NOMO-1 treated with dmso at 0.1 percent for 144 hours (cell line): Measurements from ENCODE around the gene SMIM45.

Experiments used
- DNase-seq: peaks from one replicate; lab custom pipeline; 2025; ENCODE audit not compliant: unreplicated experiment; lab: John Stamatoyannopoulos, UW

SMIM45 gene

GRCh38 chr22:41951898-41952474 is at the start of gene SMIM45:
Gene SMIM45 (plus strand): TSS chr22:41952150.
- no peak for DNase-seq

- no peak for DNase-seq
These were observed 49.0 kb upstream of the SMIM45 start for GRCh38 chr22:41902932-41903421.

DNA sequence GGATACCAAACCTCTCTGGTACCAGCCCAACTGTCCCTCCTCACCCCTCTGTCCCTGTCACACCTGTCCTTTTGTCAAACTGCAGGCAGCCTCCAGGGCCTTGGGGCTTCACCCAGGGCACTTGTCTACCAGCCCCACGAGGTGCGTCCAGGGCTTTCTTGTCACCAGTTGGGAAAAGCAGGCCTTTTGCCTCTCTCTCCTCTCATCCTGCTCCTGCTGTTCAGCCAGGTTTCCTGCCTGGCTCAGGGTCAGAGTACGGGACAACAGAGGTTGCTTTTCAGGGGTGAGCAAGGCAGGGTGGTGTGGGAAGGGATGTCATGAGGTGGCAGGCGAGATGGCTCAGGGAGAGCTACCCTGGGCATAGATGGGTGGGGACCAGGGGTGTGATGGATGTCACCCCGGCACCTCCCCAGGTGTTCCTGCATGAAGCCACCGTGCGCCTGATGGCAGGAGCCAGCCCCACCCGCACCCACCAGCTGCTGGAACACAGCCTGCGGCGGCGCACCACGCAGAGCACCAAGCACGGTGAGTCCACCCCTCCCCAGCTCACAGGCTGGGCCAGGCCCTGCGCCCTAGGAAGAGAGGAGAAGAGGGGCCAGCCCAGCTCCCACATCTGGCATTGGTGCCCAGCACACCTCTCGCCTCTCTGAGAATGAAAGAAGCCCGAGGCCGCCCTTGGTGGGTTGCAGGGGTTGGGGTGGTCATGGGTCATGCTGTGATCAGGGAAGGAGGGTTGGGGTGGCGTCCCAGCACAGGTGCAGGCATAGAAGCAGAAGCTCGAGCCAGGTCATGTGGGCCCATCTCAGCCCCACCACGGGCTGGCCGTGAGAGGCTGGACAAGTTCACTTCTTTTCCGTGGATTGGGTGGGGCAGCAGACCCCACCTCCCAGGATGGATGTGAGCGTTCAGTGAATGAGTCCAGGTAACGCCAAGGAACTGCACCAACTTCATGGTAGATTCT is 47.2 kb upstream of the SMIM45 start:
- no peak for DNase-seq

DNA sequence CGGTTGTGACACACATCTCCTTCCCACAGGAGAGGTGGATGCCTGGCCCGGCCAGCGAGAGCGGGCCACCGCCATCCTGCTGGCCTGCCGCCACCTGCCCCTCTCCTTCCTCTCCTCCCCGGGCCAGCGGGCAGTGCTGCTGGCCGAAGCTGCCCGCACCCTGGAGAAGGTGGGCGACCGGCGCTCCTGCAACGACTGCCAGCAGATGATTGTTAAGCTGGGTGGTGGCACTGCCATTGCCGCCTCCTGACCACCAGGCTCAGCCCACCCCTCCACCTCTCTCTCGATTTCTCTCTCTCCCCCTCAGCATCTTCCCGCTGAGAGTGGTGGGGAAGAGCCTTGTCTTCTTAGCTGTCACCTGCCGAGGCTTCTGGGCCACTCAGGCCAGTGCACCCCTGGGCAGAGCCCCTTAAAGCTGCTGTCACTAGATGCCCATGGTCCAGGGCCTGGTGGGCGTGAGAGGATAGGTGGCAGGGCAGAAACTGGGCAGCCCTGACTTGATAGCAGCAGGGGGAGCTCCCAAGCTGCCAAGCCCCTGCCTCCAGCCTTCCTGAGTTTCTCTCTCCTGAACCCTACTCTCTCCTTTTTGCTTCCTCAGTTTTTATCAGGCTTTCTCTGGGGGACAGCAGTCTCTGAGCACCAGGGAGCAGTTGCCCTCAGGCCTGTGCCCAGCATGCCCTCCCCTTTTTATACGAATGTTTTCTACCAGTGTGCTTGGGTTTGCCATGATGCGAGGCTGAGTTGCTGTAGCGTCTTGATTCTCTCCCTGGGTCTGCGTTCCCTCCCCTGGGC is 46.3 kb upstream of the SMIM45 start:
- DNase-seq = no peak

DNA sequence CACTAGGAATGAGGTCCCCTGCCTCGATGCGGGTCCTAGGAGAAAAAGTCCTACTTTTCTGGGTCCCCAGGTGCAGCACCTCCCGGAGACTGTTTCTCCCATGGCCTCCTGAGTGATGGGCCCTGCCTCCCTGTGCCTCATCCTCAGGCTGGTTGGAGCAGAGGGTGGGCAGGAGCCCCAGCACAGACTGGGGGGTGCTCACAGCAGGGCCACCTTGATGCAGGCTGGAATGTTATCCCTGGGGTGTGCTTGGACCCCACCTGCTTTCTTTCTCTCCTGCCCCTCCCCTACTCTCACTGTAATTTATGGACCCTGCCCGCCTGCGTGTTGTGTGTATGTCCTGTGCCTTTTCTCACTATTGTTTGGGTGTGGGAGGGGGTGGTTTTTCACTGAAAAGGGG is 45.1 kb upstream of the SMIM45 start:
- no peak for DNase-seq

GRCh38 chr22:41907436-41908401 is 44.2 kb upstream of the SMIM45 start:
- no peak for DNase-seq

DNA sequence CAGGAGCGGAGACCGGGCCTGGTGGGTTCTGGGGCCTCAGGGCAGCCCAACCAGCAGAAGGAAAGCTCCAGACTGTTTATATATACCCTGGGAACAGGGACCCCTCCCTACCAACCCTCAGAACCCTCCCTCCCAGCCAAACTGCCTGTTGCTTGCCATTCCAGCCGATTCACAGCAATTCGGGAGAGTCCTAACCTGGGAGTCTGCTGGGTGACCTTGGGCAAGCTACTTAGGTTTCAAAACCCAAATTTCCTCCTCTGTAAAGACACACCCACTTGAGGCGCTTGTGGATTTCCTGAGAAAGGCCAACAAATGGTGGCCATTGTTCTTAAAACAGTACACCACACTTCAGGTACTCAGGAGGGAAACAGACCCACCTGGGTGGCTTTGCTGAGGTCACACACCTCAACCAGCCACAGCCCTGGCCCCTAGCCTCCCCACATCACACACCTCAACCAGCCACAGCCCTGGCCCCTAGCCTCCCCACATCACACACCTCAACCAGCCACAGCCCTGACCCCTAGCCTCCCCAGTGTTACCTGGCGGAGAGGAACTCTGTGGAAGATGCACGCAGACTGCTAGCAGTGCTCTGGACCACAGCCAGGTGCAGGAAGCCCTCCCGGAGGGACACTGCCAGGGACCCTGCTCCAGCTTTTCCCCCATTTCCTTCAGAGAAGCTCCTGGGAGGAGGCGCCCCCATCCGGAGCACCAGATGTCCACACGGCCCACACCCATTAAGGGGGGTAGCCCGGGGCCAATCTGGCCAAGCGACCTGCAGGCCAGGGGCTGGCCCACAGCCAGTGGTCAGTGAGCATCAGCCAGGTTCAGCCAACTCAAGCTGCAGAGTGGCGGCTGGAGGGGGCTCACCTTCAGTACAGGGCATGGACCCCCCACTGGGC is 43.3 kb upstream of the SMIM45 start:
- DNase-seq = no peak

GRCh38 chr22:41909310-41910049 is 42.5 kb upstream of the SMIM45 start:
- DNase-seq = no peak

- no peak for DNase-seq
These were observed 41.6 kb upstream of the SMIM45 start for GRCh38 chr22:41910050-41911000.

DNA sequence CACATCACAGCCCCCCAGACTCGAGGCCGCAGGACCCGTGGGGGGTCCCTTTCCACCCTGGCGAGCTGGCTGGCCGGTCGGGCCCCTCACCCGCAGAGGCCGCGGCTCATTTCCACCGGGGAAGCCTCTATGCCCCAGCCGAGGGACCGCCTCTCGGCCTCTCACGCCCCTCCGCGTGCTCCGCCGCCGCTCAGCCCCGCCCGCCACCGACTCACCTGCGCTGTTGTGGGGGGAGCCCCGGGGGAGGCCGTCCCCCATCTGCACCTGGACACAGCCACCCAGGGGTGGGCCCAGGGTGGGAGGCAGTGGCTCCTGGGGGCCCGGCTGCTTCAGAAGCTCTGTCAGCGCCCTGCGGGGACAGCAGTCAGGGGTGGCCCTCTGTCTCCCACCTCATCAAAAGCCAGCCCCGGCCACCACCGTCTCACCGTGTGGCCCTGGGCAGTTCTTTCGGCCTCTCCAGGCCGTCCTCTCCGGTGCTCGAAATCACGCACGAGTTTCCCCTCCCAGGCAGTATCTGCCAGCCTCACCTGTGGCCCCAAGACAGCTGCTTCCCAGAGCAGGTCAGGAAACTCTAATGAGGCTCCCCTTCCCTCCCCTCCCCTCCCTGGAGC is 40.8 kb upstream of the SMIM45 start:
- no peak for DNase-seq

- no peak for DNase-seq
These were observed 39.5 kb upstream of the SMIM45 start for GRCh38 chr22:41912338-41913039.

DNA sequence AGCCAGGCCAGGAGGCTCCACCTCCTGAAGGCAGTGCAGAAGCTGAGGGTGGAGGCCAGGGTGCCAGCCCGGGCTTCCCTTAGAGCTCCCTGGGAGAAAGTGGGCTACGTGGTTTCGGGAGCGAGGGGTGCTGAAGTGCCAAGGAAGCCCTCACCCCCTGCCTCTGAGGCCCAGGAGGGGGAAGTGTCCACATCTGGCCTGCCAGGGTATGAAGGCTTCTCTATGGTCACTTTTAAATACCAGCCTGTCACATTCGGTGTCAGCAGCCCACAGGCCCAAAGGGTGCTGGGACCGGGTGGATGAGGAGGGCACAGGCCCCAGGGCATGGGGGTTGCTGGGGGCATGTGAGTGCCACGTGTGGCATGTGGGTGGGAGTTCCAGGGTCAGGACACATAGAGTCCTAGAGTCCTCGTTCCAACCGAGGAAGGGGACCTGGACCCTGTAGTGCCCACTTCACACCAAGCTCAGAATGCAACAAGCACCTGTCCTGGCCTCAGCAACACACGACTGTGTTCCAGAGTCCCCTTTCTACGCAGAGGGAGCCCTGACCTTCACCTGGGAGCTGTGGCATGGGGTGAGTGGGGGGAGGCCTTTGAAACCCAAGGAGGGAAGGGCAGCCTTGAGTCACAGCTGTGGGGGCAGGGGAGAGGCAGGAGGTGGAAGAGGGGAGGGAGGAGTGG is 38.8 kb upstream of the SMIM45 start:
- no peak for DNase-seq

- no peak for DNase-seq
These were observed 38.0 kb upstream of the SMIM45 start for GRCh38 chr22:41913842-41914534.

GRCh38 chr22:41914611-41915034 is 37.3 kb upstream of the SMIM45 start:
- DNase-seq = no peak
